ENCODE results near the gene CTNNA2.

The CTNNA2 gene

GRCh38 chr2:79512442-79513401, at the start of gene CTNNA2:
TSS of gene CTNNA2 (plus strand) at chr2:79513051.
- no peak for DNase-seq

GRCh38 chr2:79487399-79487798, 25.5 kb upstream of the CTNNA2 start:
- DNase-seq, result no peak

GRCh38 chr2:79511320-79511951, 1.4 kb upstream of the CTNNA2 start:
- no peak for DNase-seq

- DNase-seq, result no peak
These were observed 860 bp downstream of the CTNNA2 start for GRCh38 chr2:79513711-79514110.

- DNase-seq, result no peak
These were observed 16.8 kb downstream of the CTNNA2 start for GRCh38 chr2:79529636-79530035.

GRCh38 chr2:79530443-79530842, 17.6 kb downstream of the CTNNA2 start:
- DNase-seq, result no peak

- DNase-seq, result no peak
These were observed 34.7 kb downstream of the CTNNA2 start for GRCh38 chr2:79547568-79547967.

- DNase-seq, result no peak
These were observed 39.8 kb downstream of the CTNNA2 start for GRCh38 chr2:79552653-79553052.

- DNase-seq, result no peak
These were observed 42.0 kb downstream of the CTNNA2 start for GRCh38 chr2:79554899-79555298.

- DNase-seq, result no peak
These were observed 51.2 kb downstream of the CTNNA2 start for GRCh38 chr2:79564065-79564464.

GRCh38 chr2:79569048-79569447, 56.2 kb downstream of the CTNNA2 start:
- no peak for DNase-seq

GRCh38 chr2:79573895-79574674, 61.2 kb downstream of the CTNNA2 start:
- no peak for DNase-seq

- DNase-seq, result no peak
These were observed 63.6 kb downstream of the CTNNA2 start for GRCh38 chr2:79576451-79576850.

GRCh38 chr2:79578952-79579351, 66.1 kb downstream of the CTNNA2 start:
- DNase-seq, result no peak

GRCh38 chr2:79580175-79580574, 67.3 kb downstream of the CTNNA2 start:
- DNase-seq, result no peak

- DNase-seq, result no peak
These were observed 73.0 kb downstream of the CTNNA2 start for GRCh38 chr2:79585701-79586433.

- no peak for DNase-seq
These were observed 78.4 kb downstream of the CTNNA2 start for GRCh38 chr2:79591281-79591680.

- DNase-seq, result no peak
These were observed 80.5 kb downstream of the CTNNA2 start for GRCh38 chr2:79593237-79593867.

- DNase-seq, result no peak
These were observed 83.6 kb downstream of the CTNNA2 start for GRCh38 chr2:79596403-79596802.

- no peak for DNase-seq
These were observed 91.9 kb downstream of the CTNNA2 start for GRCh38 chr2:79604748-79605147.

GRCh38 chr2:79611448-79612016, 98.7 kb downstream of the CTNNA2 start:
- DNase-seq, result no peak

GRCh38 chr2:79612999-79613398, 100.1 kb downstream of the CTNNA2 start:
- no peak for DNase-seq

All from NK-92 treated with Interleukin-12 subunit alpha and Interleukin-12 subunit beta, amount 100 ng/mL, for 24 hours (cell line).